ENCODE measurements around the gene MLN. TPM values are rescaled to one million over a fixed set of nuclear protein-coding genes. Genes with fewer than 3 reads are reported as not detected.

Gene MLN
- total RNA-seq, 1 experiment from 2014 or later: not detected

GRCh38 chr6:33798343-33798848 is 5.4 kb downstream of the MLN start:
- H2BK5ac ChIP-seq (ENCODE audit: insufficient read length, low read length): no peak overlapping the region
- H2AK5ac ChIP-seq (ENCODE audit: insufficient read length, low read length): no peak overlapping the region
- no peaks in the 10 kb centered on the region for H3K9me3 ChIP-seq (ENCODE audit: control insufficient read depth, low read depth, low read length)
- peak overlapping the region in 2 of 3 experiments; percentile 79 to 88; a peak in 3 of 7 replicates for H3K27ac Mint-ChIP-seq
- H3K14ac ChIP-seq (ENCODE audit: insufficient read depth, low read length): no peak overlapping the region
- no peaks in the 10 kb centered on the region for H3K79me1 ChIP-seq (ENCODE audit: insufficient read depth, low read depth, low read length, poor library complexity, severe bottlenecking)
- no peak overlapping the region for H4K5ac ChIP-seq (ENCODE audit: insufficient read length, low read depth, low read length)
- H2BK15ac ChIP-seq (ENCODE audit: low read depth, low read length): no peak overlapping the region
- no peak overlapping the region for H3K4ac ChIP-seq (ENCODE audit: low read depth, low read length)
- H3K4me3 Mint-ChIP-seq: no peak overlapping the region
- no peaks in the 10 kb centered on the region for H3K79me2 ChIP-seq (ENCODE audit: insufficient read depth, low read length)
- no peak overlapping the region for H2BK20ac ChIP-seq (ENCODE audit: low read depth, low read length, poor library complexity, severe bottlenecking)
- no peak overlapping the region for H2AFZ ChIP-seq (ENCODE audit: low read length)
- no peaks in the 10 kb centered on the region for H4K20me1 ChIP-seq (ENCODE audit: control insufficient read depth, insufficient read depth, insufficient read length)
- H3K9me3 Mint-ChIP-seq: no peaks in the 10 kb centered on the region
- H3K9ac ChIP-seq (ENCODE audit: extremely low read depth, insufficient read length, low read length): no peak overlapping the region
- no peak overlapping the region for H3K27ac ChIP-seq (ENCODE audit: insufficient read length, low read depth, low read length)
- H3T11ph ChIP-seq (ENCODE audit: low read length): no peak overlapping the region
- H3K4me1 ChIP-seq (ENCODE audit: insufficient read depth, low read length): peaks cover 3% of the 10 kb centered on the region
- no peak overlapping the region for H3K23ac ChIP-seq (ENCODE audit: insufficient read length, low read depth, low read length)
- TF ChIP-seq, protein P1, sequence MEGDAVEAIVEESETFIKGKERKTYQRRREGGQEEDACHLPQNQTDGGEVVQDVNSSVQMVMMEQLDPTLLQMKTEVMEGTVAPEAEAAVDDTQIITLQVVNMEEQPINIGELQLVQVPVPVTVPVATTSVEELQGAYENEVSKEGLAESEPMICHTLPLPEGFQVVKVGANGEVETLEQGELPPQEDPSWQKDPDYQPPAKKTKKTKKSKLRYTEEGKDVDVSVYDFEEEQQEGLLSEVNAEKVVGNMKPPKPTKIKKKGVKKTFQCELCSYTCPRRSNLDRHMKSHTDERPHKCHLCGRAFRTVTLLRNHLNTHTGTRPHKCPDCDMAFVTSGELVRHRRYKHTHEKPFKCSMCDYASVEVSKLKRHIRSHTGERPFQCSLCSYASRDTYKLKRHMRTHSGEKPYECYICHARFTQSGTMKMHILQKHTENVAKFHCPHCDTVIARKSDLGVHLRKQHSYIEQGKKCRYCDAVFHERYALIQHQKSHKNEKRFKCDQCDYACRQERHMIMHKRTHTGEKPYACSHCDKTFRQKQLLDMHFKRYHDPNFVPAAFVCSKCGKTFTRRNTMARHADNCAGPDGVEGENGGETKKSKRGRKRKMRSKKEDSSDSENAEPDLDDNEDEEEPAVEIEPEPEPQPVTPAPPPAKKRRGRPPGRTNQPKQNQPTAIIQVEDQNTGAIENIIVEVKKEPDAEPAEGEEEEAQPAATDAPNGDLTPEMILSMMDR (conservative IDR thresholded peaks at IDR 0.05): peak; percentile 34; the same call in 2 of the 3 replicates
- H2BK12ac ChIP-seq (ENCODE audit: insufficient read length, low read depth, low read length): no peak overlapping the region
- no peak overlapping the region for H4K8ac ChIP-seq (replicated peaks; ENCODE audit: insufficient read length, low read depth, low read length)
- no CpG with 5 or more reads among the region's 13 CpGs for WGBS (ENCODE audit: extremely low coverage, insufficient read length, low lambda C conversion rate)
- no peak overlapping the region for H4K91ac ChIP-seq (ENCODE audit: insufficient read length, low read depth, low read length)
- H3K18ac ChIP-seq (ENCODE audit: insufficient read length, low read depth, low read length): no peak overlapping the region
- no peak overlapping the region for H3K56ac ChIP-seq (ENCODE audit: insufficient read length, low read depth, low read length)
- DNase-seq: no peak
- H3K27me3 Mint-ChIP-seq (ENCODE audit: low read depth): peaks cover 2% of the 10 kb centered on the region
- H3K4me1 Mint-ChIP-seq: peaks cover 60 to 63% of the 10 kb centered on the region in 2 experiments
- no peak overlapping the region for H2BK120ac ChIP-seq (ENCODE audit: low read depth, low read length, poor library complexity, severe bottlenecking)
- H3K27me3 ChIP-seq (ENCODE audit: insufficient read depth, low read length): 0 out of 2 replicates have a peak, but pooled peaks cover 3% of the 10 kb centered on the region
- no peak overlapping the region for H3K4me2 ChIP-seq (ENCODE audit: insufficient read depth, insufficient read length, low read length)
- H3K23me2 ChIP-seq (ENCODE audit: insufficient read length, low read depth, low read length, poor library complexity, severe bottlenecking): no peaks in the 10 kb centered on the region
- no peaks in the 10 kb centered on the region for H3K36me3 Mint-ChIP-seq (ENCODE audit: insufficient read depth in 1 of 3, low read depth in 3 of 3)

All from H9 (cell line).